Stimulated activated CD4-positive, alpha-beta T cell treated with anti-CD3 and anti-CD28 coated beads, TNF-alpha, amount 100 ng/mL, for 24 hours (primary cell): ENCODE data around the gene C1orf159.
A peak's percentile ranks its signal among the peaks of the same experiment; 100 is the strongest.

Experiments
- DNase-seq, 3 experiments: peaks; one replicate each; pipeline ENCODE4 v3.0.0-alpha.2; 2020; ENCODE audit warnings: low read depth in 3 of 3

Gene C1orf159

DNA sequence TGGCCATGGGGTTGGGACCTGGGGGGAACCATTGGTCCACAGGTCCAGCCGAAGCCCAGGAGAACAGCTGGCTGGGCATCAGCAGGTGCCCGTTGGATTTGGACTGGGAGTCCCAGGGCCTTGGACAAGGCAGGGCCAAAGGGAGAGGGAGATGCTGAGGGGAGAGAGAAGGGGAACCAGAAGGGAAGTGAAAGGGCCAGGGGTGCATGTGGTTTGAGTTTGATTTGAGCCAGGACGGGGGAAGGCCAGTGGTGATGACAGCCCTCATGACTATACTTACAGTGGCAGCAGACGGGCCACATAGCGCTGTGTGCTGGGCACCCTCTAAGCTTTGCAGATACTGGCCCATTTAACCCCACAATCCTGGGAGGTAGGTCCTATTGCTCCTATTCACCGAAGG, 77.2 kb downstream of the C1orf159 start:
- no peak for DNase-seq

DNA sequence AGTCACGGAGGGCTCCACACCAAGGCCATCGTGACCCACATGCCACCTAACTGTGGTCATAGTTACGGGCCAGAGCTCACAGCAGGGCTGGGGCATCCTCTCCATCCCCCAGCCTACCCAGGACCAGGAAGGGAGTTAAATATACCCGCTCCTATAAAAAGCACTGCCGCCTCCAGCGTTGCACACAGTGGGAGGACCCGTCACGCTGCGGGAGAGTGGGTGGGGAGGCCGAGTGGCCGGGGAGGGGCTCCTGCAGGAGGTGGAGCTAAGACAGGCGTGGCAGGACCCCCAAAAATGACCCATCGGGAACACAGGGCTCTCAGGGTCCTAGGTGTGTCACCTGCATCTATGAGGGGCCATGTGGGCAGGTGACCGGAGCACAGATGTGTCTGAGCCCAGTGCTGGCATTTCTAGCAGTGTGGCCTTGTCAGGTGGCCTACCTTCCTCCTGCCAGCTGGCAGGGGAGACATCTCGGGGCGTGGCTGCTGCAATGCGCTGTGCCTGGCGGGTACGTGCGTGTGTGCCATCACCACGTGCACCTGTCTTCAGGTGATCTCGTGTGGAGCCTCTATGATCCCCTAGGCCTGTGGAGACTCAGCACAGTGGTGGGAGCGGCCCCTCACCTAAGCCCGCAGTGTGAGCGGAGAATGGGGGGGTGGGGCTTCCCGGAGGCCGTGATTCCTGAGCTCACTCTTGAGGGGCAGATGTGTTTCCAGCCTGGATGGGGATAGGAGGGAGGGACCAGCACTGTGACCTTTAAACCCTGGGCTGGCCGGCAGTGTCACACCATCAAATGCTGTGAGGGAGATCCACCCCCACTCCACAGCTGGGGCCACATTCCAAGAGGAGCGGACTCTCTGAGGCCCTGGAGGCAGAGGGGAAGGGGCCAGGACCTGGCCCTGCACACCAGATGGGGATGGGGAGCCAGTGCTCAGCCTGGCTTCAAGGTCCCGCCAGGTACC, 78.2 kb downstream of the C1orf159 start:
- no peak for DNase-seq

GRCh38 chr1:1035291-1035943, 80.5 kb downstream of the C1orf159 start:
- DNase-seq: no peak

- DNase-seq: no peak
These were observed 81.5 kb downstream of the C1orf159 start for GRCh38 chr1:1034439-1034781.

DNA sequence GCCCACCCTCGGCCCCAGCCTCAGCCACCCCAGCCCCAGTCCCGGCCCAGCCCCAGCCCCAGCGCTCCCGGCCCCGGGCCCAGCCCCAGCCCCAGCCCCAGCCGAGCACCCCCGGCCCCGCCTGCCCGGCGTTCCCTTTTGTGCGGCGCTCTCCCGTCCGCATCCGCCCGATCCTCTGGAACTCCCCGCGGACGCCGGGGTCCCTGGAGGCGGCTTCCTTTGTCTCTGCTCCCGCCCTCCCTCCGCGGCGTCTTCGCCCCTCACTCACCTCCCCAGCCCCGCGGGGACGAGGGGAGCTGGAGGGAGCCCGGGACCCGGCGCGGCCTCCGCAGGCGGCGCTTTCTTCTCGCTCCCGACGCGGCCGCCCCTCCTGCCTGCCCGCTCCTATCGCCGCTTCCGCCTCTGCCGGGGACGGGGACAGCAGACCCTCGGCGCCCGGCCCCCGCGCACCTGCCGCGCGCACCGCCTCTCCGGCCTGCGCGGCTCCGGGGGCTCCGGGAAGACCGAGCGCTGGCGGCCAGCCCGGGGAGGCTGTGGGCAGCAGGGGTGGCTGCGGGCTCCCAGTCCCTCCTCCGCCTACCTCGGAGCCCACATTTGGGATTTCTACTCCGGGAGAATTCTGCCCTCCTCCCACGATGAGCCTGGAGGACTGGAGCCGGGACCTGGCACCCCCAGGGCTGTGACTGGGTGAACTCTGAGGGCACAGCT, 82.0 kb downstream of the C1orf159 start:
- no peak for DNase-seq

GRCh38 chr1:1033009-1033587, 82.8 kb downstream of the C1orf159 start:
- peak; percentile 80 to 90 (median 83) for DNase-seq

DNA sequence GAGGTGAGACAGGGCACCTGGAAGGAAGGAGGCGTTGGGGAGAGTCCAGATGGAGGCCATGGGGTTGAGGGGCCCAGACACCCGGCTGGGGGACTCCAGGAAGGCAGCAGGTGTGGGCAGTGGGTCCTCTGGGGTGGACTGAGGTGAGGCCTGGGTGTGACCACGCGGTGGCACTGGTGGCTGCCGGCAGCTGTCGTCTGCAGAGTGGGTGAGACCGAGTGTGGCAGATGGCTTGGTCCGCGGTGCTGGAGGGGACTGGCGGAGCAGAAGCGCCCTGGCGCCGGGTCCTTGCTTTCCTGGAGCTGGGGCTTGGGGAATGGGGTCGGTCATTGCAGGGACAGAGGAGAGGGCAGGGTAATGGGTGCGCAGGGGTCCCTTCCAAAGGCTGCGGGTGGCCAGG, 83.5 kb downstream of the C1orf159 start:
- DNase-seq: no peak
